ENCODE data around the gene MAP2K5.

DNA sequence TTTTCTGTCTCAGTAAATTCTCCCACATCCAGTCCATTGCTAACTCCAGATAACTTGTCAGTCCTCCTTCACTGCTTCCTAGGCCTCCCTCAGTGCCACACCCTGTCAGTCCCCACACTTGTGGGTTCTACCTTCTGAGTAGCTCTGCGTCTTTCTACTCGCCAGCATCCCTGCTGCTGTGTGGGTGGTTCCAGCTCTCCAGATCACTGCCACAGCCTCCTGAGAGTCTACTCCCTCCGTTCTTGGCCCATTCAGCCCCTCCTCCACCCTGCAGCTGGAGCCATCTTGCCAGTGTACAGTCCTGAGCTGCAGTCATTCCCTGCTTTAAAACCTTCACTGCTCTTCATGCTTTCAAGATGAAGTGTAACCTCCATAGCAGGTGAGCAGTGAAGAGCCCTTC, 45.3 kb downstream of the MAP2K5 start:
- TF ChIP-seq, protein P1, sequence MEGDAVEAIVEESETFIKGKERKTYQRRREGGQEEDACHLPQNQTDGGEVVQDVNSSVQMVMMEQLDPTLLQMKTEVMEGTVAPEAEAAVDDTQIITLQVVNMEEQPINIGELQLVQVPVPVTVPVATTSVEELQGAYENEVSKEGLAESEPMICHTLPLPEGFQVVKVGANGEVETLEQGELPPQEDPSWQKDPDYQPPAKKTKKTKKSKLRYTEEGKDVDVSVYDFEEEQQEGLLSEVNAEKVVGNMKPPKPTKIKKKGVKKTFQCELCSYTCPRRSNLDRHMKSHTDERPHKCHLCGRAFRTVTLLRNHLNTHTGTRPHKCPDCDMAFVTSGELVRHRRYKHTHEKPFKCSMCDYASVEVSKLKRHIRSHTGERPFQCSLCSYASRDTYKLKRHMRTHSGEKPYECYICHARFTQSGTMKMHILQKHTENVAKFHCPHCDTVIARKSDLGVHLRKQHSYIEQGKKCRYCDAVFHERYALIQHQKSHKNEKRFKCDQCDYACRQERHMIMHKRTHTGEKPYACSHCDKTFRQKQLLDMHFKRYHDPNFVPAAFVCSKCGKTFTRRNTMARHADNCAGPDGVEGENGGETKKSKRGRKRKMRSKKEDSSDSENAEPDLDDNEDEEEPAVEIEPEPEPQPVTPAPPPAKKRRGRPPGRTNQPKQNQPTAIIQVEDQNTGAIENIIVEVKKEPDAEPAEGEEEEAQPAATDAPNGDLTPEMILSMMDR (IDR thresholded peaks at IDR 0.05), result no peak
- TF ChIP-seq SMC3 (IDR thresholded peaks at IDR 0.05), result no peak
- no peak for TF ChIP-seq CEBPB (IDR thresholded peaks at IDR 0.05)
- TF ChIP-seq MAZ (IDR thresholded peaks at IDR 0.05; ENCODE audit: borderline replicate concordance, low read depth, low read length), result no peak
